GM23248 (cell line): ENCODE results near the gene NR3C1. TPM values are rescaled to one million over a fixed set of nuclear protein-coding genes. Genes with fewer than 3 reads are reported as not detected.

ENCODE experiments used
- DNase-seq: peaks from one replicate; pipeline ENCODE4 v3.0.0-alpha.2; 2015
- H2AFZ ChIP-seq: fragments of 200-600 bp; sonication (generic); 2 replicates; pipeline ENCODE4 v1.6.1; 2016; ENCODE audit warnings: antibody characterized with exemption
- H3F3A ChIP-seq: fragments of 200-600 bp; sonication (generic); 2 replicates; pipeline ENCODE4 v1.6.1; 2016; ENCODE audit warnings: mild to moderate bottlenecking, antibody characterized with exemption, mixed run types; ENCODE audit not compliant: insufficient read depth
- H3K27ac ChIP-seq: fragments of 200-600 bp; sonication (generic); 2 replicates; pipeline ENCODE4 v1.5.1; 2016; ENCODE audit warnings: mild to moderate bottlenecking
- H3K27me3 ChIP-seq: fragments of 200-600 bp; sonication (generic); replicated peaks from 2 replicates; pipeline ENCODE4 v1.6.1; 2016; ENCODE audit warnings: mild to moderate bottlenecking; ENCODE audit not compliant: insufficient read depth
- H3K36me3 ChIP-seq: fragments of 200-600 bp; sonication (generic); 2 replicates; pipeline ENCODE4 v1.6.1; 2016; ENCODE audit warnings: low read depth, mild to moderate bottlenecking
- H3K4me1 ChIP-seq: fragments of 200-600 bp; sonication (generic); 2 replicates; pipeline ENCODE4 v1.6.1; 2016; ENCODE audit warnings: mild to moderate bottlenecking; ENCODE audit not compliant: insufficient read depth
- H3K4me2 ChIP-seq: fragments of 200-600 bp; sonication (generic); one replicate; pipeline ENCODE4 v1.6.1; 2016; ENCODE audit warnings: mild to moderate bottlenecking; ENCODE audit not compliant: unreplicated experiment
- H3K4me3 ChIP-seq: fragments of 200-600 bp; sonication (generic); 2 replicates; pipeline ENCODE4 v1.5.1; 2016; ENCODE audit warnings: mild to moderate bottlenecking
- H3K79me2 ChIP-seq: fragments of 200-600 bp; sonication (generic); 2 replicates; pipeline ENCODE4 v1.6.1; 2016; ENCODE audit warnings: mild to moderate bottlenecking; ENCODE audit not compliant: insufficient read depth
- H3K9ac ChIP-seq: fragments of 200-600 bp; sonication (generic); 2 replicates; pipeline ENCODE4 v1.6.1; 2016; ENCODE audit warnings: mild to moderate bottlenecking
- H3K9me2 ChIP-seq: fragments of 200-600 bp; sonication (generic); 2 replicates; pipeline ENCODE4 v1.6.1; 2016; ENCODE audit warnings: mixed run types, mild to moderate bottlenecking, moderate library complexity; ENCODE audit not compliant: insufficient read depth
- H3K9me3 ChIP-seq: fragments of 200-600 bp; sonication (generic); one replicate; pipeline ENCODE4 v1.6.1; 2017; ENCODE audit warnings: low read depth
- H4K20me1 ChIP-seq: fragments of 200-600 bp; sonication (generic); 2 replicates; pipeline ENCODE4 v1.6.0; 2016; ENCODE audit not compliant: insufficient read depth
- EZH2 ChIP-seq: fragments of 200-600 bp; sonication (generic); IDR thresholded peaks from 2 replicates; pipeline ENCODE4 v1.6.1; 2018; ENCODE audit warnings: antibody characterized with exemption, mild to moderate bottlenecking; ENCODE audit not compliant: insufficient read depth, poor library complexity, severe bottlenecking
- EZH2phosphoT487 ChIP-seq: fragments of 200-600 bp; sonication (generic); IDR thresholded peaks from 2 replicates; pipeline ENCODE4 v1.6.1; 2018; ENCODE audit warnings: antibody characterized with exemption, moderate library complexity, mild to moderate bottlenecking, low read depth; ENCODE audit not compliant: insufficient read depth
- WGBS, 2 experiments: methylation state at CpG; one replicate each; pipeline ENCODE4 v1.1.6; 2015 to 2017; ENCODE audit warnings: low lambda C conversion rate in 2 of 2, low coverage in 1 of 2; ENCODE audit errors: missing lambda C conversion rate in 2 of 2; 5-methylcytosine and 5-hydroxymethylcytosine counted together
- in situ Hi-C: fragments of 300-500 bp; cut with MboI; formaldehyde crosslinking; loops from 2 replicates; pipeline ENCODE4 v1.15.0; 2020
- polyA plus RNA-seq: library from polyadenylated mRNA; unstranded; fragments of >200 nt; fragmentation: Nextera tagmentation; extraction: Ambion mirVana; gene quantifications from 2 replicates; pipeline ENCODE4 v1.2.1, GENCODE V29; 2016
- total RNA-seq: library from RNA; depleted of rRNA; stranded (reverse); fragments of >200 nt; shearing (Covaris generic); gene quantifications from 2 replicates; pipeline ENCODE4 v1.2.3, GENCODE V29; 2014

The NR3C1 gene
- total and polyA plus RNA-seq, 2 experiments from 2014 or later: 103 to 121 TPM

DNA sequence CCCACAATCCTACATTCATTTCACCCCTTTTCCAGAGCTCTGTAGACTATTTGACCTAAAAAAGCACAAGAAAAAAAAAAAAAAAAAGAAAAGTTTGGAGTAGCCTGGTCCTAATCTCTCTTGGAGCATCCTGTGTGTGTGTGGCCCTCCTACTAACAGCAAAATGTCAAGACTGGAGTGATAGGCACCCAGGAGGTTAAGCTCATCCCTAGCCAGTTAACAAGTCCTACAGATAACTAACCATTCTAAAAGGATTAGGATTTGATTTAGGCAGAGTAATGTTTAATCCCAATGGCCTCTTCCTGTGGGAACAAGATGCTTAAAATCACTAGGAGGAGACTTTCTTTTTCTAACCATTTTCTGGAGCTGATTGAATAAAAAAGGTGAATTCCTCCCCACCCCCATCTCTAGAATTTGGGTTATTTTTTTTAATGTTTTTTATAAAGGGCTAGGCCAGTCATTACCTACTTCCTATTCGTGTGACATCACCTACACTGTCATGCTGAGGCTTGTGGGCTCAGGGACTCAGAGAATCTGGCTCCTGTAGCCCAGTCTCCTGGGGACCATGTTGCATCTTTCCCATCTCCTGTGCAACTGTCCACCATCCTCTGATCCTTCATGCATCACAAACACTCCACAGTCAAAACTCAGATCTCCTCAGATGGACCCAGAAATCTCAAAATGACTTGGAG is 43.2 kb upstream of the NR3C1 start:
- TF ChIP-seq EZH2phosphoT487 (no peak), EZH2 (no peak)
- peaks cover 23% of the 10 kb centered on the region for H3K4me1 ChIP-seq
- no peak overlapping the region for H3K27ac ChIP-seq
- H3K36me3 ChIP-seq: no peaks in the 10 kb centered on the region
- in situ Hi-C loops: no loop called here
- no peak overlapping the region for H2AFZ ChIP-seq
- H3K9ac ChIP-seq: no peak overlapping the region
- no peak overlapping the region for H3K4me2 ChIP-seq
- no peaks in the 10 kb centered on the region for H4K20me1 ChIP-seq
- WGBS, 2 experiments: 100% methylated on average over 1 of the region's 1 CpG
- H3K79me2 ChIP-seq: no peaks in the 10 kb centered on the region
- no peaks in the 10 kb centered on the region for H3K9me3 ChIP-seq
- no peaks in the 10 kb centered on the region for H3K9me2 ChIP-seq
- H3K27me3 ChIP-seq: no peaks in the 10 kb centered on the region
- no peak for DNase-seq
- peaks cover 16% of the 10 kb centered on the region for H3F3A ChIP-seq
- H3K4me3 ChIP-seq: no peak overlapping the region

DNA sequence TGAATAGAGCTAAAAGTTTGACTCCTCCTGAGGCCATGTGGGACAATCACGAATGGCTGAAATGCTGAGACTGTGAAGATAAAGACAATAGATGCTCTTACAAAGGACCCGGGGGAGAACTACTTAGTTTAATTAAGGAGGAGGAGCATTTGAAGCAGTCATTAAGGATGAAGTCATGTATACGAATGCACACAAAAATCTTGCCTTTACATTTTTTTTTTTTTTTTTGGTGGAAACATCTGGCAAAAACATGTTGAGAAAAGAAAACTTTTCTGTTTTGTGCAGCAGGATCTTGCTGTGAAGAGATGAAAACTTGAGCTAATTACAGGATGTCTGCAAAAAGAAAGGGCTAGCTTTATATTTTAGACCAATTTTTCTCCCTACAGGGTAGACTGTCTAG is 42.3 kb upstream of the NR3C1 start:
- H3K27me3 ChIP-seq: no peaks in the 10 kb centered on the region
- H2AFZ ChIP-seq: peak overlapping the region; percentile 29; the same call in 1 of the 2 replicates
- H4K20me1 ChIP-seq: no peaks in the 10 kb centered on the region
- H3K79me2 ChIP-seq: no peaks in the 10 kb centered on the region
- no peaks in the 10 kb centered on the region for H3K9me3 ChIP-seq
- no peak overlapping the region for H3K27ac ChIP-seq
- no peaks in the 10 kb centered on the region for H3K36me3 ChIP-seq
- no peak for DNase-seq
- TF ChIP-seq EZH2 (no peak), EZH2phosphoT487 (no peak)
- peak overlapping the region; percentile 8 for H3K4me2 ChIP-seq
- no peak overlapping the region for H3K9ac ChIP-seq
- H3K4me1 ChIP-seq: peaks cover 26% of the 10 kb centered on the region
- in situ Hi-C loops: no loop called here
- peaks cover 16% of the 10 kb centered on the region for H3F3A ChIP-seq
- no peaks in the 10 kb centered on the region for H3K9me2 ChIP-seq
- H3K4me3 ChIP-seq: no peak overlapping the region
- 22 to 31% methylated on average over 3 of the region's 3 CpGs for WGBS, 2 experiments

DNA sequence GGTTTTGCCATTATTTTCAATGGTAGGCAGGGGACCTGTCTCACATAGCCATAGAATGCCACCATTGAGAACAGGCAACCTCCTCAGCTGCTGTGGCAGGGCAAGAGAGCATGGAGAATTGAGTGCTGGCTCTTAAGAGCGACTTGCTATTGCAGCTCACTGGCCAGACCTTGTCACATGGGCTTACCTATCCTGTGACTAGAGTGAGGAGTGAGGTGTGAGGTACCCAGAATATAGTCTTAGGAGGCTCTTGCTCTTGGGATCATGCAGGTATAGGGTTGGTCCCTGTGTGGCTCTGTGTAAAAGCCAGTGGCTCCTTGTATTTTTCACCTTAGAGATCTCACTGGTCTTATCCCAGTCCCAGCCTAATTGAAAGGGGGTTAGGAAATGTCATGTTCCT is 39.8 kb upstream of the NR3C1 start:
- Histone ChIP-seq H2AFZ (no peak overlapping the region), H3K4me2 (no peak overlapping the region), H4K20me1 (no peaks in the 10 kb centered on the region), H3K27me3 (no peaks in the 10 kb centered on the region), H3K9me3 (no peaks in the 10 kb centered on the region), H3K36me3 (no peaks in the 10 kb centered on the region), H3K9ac (no peak overlapping the region), H3F3A (peaks cover 16% of the 10 kb centered on the region), H3K79me2 (no peaks in the 10 kb centered on the region), H3K4me3 (no peak overlapping the region), H3K27ac (no peak overlapping the region), H3K9me2 (no peaks in the 10 kb centered on the region), H3K4me1 (peaks cover 26% of the 10 kb centered on the region)
- 94 to 100% methylated on average over 1 of the region's 1 CpG for WGBS, 2 experiments
- no peak for DNase-seq
- in situ Hi-C loops: no loop called here
- TF ChIP-seq EZH2phosphoT487: no peak
- TF ChIP-seq EZH2: no peak

DNA sequence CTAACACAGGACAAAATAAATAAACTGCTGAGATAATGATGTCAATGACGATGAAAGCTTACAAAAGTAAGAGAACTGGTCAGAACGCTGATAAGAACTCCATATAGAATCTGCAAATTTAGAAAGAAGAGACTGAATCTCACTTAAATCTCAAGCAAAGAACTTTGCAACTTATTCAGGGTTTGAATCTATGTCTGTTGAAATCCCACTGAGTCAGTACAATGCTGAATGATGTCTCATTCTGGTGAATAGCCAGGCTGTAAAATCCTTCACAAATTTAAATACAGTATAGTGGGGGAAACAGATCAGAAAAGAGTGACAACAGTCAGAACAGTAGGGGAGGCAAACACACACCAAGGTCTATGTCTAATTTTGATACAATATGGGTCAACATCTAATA is 38.9 kb upstream of the NR3C1 start:
- H2AFZ ChIP-seq: 0 out of 2 replicates have a peak overlapping the region, but pooled peaks have one; percentile 13
- no peaks in the 10 kb centered on the region for H3K79me2 ChIP-seq
- no peaks in the 10 kb centered on the region for H3K27me3 ChIP-seq
- WGBS, 2 experiments: 54 to 56% methylated on average over 2 of the region's 2 CpGs
- H3K4me3 ChIP-seq: no peak overlapping the region
- no peaks in the 10 kb centered on the region for H4K20me1 ChIP-seq
- in situ Hi-C loops: no loop called here
- H3K4me2 ChIP-seq: peak overlapping the region; percentile 66
- peak; percentile 81 for DNase-seq
- peaks cover 26% of the 10 kb centered on the region for H3K4me1 ChIP-seq
- no peaks in the 10 kb centered on the region for H3K36me3 ChIP-seq
- H3K9me2 ChIP-seq: no peaks in the 10 kb centered on the region
- H3K9ac ChIP-seq: no peak overlapping the region
- TF ChIP-seq EZH2phosphoT487: no peak
- TF ChIP-seq EZH2: no peak
- no peaks in the 10 kb centered on the region for H3K9me3 ChIP-seq
- peak overlapping the region; percentile 23; the same call in 1 of the 2 replicates for H3K27ac ChIP-seq
- peaks cover 16% of the 10 kb centered on the region for H3F3A ChIP-seq
